LNCaP clone FGC (cell line): Measurements from ENCODE around the gene RRP15.

Experiments
- DNase-seq: peaks from one replicate; pipeline ENCODE4 v3.0.0-alpha.2; 2011; ENCODE audit warnings: low read depth
- H3K4me3 ChIP-seq: 2 replicates; pipeline ENCODE4 v1.5.1; 2011; ENCODE audit warnings: mild to moderate bottlenecking, low read depth, low read length, control low read depth
- TF ChIP-seq, protein P1 (sequence below): IDR thresholded peaks from 2 replicates; pipeline ENCODE4 v1.5.1; 2012; ENCODE audit warnings: mild to moderate bottlenecking; ENCODE audit not compliant: control insufficient read depth, insufficient read depth; ENCODE audit errors: extremely low read depth

Gene RRP15

DNA sequence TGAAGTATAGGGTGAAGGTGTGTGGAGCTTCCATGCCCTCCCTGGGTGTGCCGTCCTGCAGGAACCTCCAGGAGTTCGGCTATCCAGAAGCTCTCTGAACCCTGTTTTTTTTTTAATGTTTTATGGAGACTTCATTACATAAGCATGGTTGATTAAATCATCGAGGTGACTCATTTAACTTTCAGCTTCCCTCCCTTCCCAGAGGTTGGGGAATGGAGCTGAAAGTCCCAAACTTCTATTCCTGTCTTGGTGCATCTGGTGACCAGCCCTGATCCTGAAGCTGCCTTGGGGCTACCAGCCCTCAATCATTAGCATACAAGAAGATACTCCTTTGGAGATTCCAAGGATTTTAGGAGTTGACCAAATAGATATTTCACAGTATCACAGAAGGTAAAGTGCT, 9.5 kb downstream of the RRP15 start:
- H3K4me3 ChIP-seq, result no peak overlapping the region
- TF ChIP-seq, protein P1, sequence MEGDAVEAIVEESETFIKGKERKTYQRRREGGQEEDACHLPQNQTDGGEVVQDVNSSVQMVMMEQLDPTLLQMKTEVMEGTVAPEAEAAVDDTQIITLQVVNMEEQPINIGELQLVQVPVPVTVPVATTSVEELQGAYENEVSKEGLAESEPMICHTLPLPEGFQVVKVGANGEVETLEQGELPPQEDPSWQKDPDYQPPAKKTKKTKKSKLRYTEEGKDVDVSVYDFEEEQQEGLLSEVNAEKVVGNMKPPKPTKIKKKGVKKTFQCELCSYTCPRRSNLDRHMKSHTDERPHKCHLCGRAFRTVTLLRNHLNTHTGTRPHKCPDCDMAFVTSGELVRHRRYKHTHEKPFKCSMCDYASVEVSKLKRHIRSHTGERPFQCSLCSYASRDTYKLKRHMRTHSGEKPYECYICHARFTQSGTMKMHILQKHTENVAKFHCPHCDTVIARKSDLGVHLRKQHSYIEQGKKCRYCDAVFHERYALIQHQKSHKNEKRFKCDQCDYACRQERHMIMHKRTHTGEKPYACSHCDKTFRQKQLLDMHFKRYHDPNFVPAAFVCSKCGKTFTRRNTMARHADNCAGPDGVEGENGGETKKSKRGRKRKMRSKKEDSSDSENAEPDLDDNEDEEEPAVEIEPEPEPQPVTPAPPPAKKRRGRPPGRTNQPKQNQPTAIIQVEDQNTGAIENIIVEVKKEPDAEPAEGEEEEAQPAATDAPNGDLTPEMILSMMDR, result no peak
- DNase-seq, result no peak

DNA sequence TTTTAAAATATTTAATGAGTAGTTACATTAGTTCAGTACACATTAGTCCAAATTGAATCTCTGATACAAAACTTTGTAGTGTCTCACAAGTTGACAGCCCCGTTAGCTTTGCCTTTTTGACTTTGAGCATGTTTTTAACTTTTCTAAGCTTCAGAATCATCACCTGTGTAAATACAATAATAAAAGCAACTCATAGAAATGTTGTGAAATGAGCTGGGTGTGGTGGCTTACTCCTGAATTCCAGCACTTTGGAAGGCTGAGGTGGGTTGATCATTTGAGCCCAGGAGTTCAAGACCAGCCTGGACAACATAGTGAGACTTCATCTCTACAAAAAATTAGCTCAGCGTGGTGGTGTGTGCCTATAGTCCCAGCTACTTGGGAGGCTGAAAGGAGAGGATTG, 11.1 kb downstream of the RRP15 start:
- TF ChIP-seq, protein P1, result no peak
- DNase-seq, result no peak
- no peak overlapping the region for H3K4me3 ChIP-seq

DNA sequence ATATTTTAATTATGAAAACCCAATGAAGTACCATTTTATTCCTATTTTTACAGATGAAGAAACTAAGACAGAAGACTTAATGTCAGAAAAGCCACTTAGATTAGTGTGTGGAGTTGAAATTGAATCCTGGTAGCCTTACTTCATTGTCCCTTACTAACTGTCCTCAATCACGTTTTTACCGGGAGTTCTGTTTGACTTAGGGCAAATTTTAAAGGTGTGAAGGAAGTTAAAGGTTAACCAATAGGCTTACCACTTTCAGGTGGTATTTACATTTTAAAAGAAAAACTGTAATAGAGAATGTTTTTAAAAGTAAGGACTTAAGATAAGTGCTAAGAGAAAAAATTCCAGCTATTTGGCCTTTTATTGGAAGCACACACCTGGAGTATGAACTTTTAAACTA, 12.4 kb downstream of the RRP15 start:
- TF ChIP-seq, protein P1, result no peak
- no peak for DNase-seq
- H3K4me3 ChIP-seq, result no peak overlapping the region

DNA sequence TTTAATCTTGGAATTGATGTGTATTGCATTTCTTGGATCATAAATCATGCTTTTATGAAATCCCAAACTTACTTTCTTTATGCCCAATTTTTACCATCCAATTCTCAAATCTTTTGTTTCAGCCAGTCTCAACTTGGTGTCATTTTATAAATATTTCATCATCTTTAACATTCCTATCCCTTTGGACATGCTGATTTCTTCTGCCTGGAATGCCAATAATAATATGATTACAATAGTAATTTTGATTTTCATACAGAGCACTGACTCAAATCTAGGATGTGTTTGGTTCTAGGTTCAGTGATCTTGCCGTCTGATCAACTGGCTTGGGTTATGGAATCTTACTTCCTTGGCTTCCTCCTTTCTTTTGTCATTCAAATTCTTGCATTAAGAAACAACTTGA, 12.8 kb downstream of the RRP15 start:
- H3K4me3 ChIP-seq, result no peak overlapping the region
- DNase-seq, result no peak
- TF ChIP-seq, protein P1, result no peak

DNA sequence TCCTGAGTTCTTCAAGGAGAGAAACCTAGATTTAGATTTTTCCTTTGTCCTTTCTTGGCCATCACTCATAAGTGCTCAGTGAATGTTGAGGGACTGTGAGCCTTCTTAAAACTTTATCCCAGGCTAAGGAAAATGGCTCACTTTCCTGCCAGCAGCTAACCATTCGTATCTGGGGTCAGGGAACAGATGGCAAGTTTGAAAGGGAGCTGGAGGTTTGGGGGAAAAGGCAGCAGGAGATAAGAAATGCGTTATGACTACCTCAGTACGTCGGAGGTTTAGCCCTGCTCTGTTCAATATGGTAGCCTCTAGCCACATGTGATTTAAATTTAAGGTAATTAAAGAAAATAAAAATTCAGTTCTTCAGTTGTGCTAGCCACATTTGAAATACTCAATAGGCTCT, 13.3 kb downstream of the RRP15 start:
- no peak for DNase-seq
- H3K4me3 ChIP-seq, result no peak overlapping the region
- TF ChIP-seq, protein P1, result no peak

DNA sequence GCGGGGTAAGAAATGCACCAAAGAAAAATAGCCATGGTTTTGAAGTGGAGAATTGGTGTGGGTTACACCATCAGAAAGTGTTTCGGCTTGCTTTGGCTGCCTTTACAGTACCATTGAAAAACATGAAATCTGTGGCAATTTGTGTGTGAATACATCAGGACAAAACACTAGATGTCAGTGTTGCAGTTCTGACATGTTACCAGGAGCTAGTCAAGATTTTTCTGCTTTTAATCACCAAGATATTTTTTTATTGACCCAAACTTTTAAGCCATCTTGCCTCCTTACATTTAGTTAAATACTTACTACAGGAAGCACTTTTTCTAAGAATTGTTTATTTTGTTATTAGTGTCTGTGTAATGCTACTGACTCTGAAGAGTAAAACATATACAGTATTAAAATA, 14.3 kb downstream of the RRP15 start:
- no peak for DNase-seq

DNA sequence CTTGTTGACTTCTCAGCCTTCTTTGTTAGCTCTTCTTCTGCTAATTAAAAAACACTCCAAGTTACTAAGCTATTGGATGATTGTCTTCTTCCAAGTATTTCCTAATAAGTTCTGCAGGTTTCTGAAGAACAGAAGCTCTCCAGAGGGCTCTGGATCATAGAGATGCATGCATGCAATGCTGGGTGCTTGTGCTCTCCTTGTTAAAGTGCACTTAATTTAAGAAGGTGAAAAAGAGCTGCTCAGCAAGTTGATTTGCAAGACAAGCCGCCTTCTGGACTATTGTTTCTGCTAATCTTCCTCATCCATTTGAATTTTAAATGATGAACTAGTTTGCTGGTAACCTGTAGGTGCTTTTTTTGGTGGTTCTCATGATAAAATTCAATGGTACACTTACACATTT, 16.1 kb downstream of the RRP15 start:
- TF ChIP-seq, protein P1, result no peak
- no peak for DNase-seq

More for the DNA sequence above, 14.3 kb downstream of the RRP15 start:
- TF ChIP-seq, protein P1, result peak; percentile 74
- no peak overlapping the region for H3K4me3 ChIP-seq

More for the DNA sequence above, 16.1 kb downstream of the RRP15 start:
- no peak overlapping the region for H3K4me3 ChIP-seq
